ENCODE measurements around the gene HSD17B12.

DNA sequence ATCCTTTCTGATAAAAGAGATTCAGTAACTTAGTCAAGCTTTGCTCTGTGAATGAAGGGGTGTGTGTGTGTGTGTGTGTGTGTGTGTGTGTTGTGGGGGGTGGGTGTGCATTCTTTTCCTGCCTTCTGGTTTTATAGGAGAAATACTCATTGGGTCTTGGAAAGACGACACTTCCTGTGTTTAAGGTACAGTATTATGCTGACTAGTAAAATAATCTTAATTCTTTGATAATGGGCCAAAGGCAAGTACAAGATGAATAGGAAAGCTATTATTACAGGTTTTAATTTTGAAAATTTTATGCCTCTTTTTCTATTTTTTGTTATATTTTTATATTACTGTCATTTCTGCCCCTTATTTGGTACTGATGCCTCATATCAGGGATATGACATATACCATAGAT lies 26.1 kb downstream of the HSD17B12 start:
- no peak for TF ChIP-seq POLR2A (IDR thresholded peaks at IDR 0.05; ENCODE audit: low read depth, low read length)
- TF ChIP-seq TAF1 (IDR thresholded peaks at IDR 0.05; ENCODE audit: borderline replicate concordance, low read depth, low read length): no peak
- no peak for TF ChIP-seq POLR2AphosphoS5 (IDR thresholded peaks at IDR 0.05; ENCODE audit: low read depth, low read length)
